Epithelial cell of proximal tubule (primary cell): ENCODE results near the gene MRRF. TPM values are rescaled to one million over a fixed set of nuclear protein-coding genes. Genes with fewer than 3 reads are reported as not detected.

ENCODE experiments used
- DNase-seq: peaks from one replicate; pipeline ENCODE4 v3.0.0-alpha.2; 2011; ENCODE audit warnings: low read depth
- H3K4me3 ChIP-seq: 2 replicates; pipeline ENCODE4 v1.5.1; 2011; ENCODE audit warnings: low read depth, mild to moderate bottlenecking, low read length
- CTCF ChIP-seq: conservative IDR thresholded peaks from 2 replicates; pipeline ENCODE4 v1.5.1; 2012; ENCODE audit warnings: low read depth, mild to moderate bottlenecking, low read length
- total RNA-seq: library from RNA; depleted of rRNA; stranded (reverse); fragments of >200 nt; gene quantifications from 2 replicates; pipeline ENCODE4 v1.2.3, GENCODE V29; 2015

Gene MRRF
- total RNA-seq, 1 donor from 2014 or later, result 27.3 TPM

- DNase-seq, result no peak
- no peak for TF ChIP-seq CTCF
- H3K4me3 ChIP-seq, result no peak overlapping the region
Measured at GRCh38 chr9:122229485-122229837, 35.2 kb upstream of the MRRF start.

- no peak overlapping the region for H3K4me3 ChIP-seq
- no peak for DNase-seq
- TF ChIP-seq CTCF, result no peak
Measured at GRCh38 chr9:122232796-122233306, 31.8 kb upstream of the MRRF start.

DNA sequence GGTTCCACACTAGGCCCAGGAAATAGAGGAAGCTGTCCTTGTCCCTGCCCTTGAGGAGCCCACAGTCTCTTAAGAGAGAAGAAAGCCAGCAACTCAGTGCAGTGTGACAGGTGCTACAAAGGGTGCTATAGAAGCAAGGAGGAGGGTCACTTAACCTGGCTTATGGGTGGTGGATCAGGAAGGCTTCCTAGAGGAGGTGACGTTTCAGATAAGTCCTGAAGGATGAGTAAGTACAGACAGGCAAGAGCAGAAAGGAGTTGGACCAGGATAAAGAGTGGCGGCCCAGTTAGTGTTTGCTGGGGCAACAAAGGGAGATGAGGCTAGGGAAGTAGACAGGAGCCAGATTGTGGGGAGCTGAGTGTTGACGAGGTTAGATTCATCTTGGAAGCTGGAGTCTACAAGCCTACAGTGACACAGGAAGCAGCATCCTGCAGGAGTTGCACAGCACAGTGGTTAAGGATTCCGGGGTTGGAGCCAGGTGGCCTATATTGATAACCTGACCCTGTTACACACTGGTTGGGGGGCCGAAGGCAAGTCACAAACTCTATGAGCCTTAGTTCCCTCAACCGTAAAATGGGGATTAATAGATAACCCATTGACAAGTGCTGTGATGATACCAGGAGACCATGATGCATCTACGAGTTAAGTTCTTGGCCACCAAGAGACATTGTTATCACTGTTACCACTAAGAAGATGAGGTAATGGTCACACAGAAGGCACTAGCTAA is 30.5 kb upstream of the MRRF start:
- no peak for DNase-seq
- TF ChIP-seq CTCF, result no peak
- no peak overlapping the region for H3K4me3 ChIP-seq

GRCh38 chr9:122236681-122237080 is 28.0 kb upstream of the MRRF start:
- H3K4me3 ChIP-seq, result no peak overlapping the region
- no peak for DNase-seq
- TF ChIP-seq CTCF, result no peak

DNA sequence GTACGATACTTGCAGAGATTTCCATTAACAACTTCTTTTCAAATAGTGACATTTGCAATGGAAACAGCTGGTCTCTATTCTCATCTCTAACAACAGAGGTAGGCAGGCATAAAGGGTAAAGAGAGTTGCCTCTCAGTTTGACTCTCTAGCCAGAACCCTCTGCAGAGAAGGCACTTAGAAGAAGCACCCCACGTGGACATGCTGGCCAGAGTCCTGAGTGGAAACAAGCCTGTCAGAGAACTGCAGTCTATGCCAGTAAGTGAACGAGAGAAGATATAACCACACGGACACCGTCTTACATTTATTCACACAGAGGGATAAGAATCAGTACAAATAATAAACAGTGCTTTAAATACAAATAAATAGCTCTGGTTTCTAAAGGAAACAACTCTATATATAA is 25.0 kb upstream of the MRRF start:
- TF ChIP-seq CTCF, result no peak
- no peak overlapping the region for H3K4me3 ChIP-seq
- DNase-seq, result no peak

- no peak for TF ChIP-seq CTCF
- H3K4me3 ChIP-seq, result no peak overlapping the region
- no peak for DNase-seq
Measured at GRCh38 chr9:122244349-122244748, 20.3 kb upstream of the MRRF start.

- no peak overlapping the region for H3K4me3 ChIP-seq
- no peak for DNase-seq
- TF ChIP-seq CTCF, result no peak
Measured at GRCh38 chr9:122246666-122247065, 18.0 kb upstream of the MRRF start.
